Measurements from ENCODE around the gene PRR15L.

DNA sequence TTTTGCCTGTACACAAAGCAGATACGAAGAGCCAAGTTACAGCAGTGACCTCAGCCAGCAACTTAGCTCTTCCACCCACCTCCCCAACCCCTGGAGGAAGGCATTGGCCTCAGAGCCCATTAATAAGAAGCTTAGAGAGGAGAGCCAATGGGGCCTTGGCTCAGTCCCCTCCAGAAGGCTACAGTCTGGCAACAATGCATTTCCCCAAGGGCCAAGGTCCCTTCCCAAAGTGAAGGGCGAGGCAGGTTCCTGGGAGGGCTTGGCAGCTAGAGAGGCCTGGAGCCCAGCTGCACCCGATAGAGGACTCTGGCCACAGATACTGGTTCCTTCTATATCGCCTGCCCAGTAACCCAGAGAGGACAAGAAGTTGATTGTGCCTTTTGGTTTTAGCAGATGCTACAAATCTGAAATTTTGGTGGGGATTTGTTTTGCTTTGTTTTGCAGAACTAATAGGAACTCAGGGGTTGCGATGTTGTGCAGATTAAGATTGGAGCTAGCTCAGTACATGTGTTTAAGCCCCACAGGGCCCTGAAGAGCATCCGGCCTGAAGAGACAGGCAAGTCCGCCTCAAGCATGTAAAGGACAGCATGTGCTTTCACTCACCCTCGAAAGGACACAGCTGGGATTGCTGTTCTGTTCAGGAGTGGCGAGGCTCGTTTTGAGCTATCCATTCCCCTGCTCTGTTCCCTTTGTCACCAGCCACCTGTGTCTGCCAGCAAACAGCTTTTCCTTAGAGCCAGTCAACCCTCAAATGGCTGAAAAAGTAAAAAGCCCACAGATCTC lies 28.3 kb downstream of the PRR15L start:
- TF ChIP-seq, protein P1, sequence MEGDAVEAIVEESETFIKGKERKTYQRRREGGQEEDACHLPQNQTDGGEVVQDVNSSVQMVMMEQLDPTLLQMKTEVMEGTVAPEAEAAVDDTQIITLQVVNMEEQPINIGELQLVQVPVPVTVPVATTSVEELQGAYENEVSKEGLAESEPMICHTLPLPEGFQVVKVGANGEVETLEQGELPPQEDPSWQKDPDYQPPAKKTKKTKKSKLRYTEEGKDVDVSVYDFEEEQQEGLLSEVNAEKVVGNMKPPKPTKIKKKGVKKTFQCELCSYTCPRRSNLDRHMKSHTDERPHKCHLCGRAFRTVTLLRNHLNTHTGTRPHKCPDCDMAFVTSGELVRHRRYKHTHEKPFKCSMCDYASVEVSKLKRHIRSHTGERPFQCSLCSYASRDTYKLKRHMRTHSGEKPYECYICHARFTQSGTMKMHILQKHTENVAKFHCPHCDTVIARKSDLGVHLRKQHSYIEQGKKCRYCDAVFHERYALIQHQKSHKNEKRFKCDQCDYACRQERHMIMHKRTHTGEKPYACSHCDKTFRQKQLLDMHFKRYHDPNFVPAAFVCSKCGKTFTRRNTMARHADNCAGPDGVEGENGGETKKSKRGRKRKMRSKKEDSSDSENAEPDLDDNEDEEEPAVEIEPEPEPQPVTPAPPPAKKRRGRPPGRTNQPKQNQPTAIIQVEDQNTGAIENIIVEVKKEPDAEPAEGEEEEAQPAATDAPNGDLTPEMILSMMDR (IDR thresholded peaks at IDR 0.05; ENCODE audit: insufficient read depth, low read length, poor library complexity, severe bottlenecking): no peak
- no peak for TF ChIP-seq EZH2phosphoT487 (conservative IDR thresholded peaks at IDR 0.05; ENCODE audit: low read length)

Data from SU-DHL-6 (cell line).